ENCODE measurements around the gene PADI2. TPM values are rescaled to one million over a fixed set of nuclear protein-coding genes. Genes with fewer than 3 reads are reported as not detected.

Gene PADI2
- total RNA-seq, 1 donor from 2014 or later = 0.49 TPM

GRCh38 chr1:17070163-17070525 lies 49.1 kb downstream of the PADI2 start:
- Mint-ChIP-seq H3K4me1 (no peaks in the 10 kb centered on the region), H3K9me3 (no peaks in the 10 kb centered on the region), H3K27ac (no peak overlapping the region), H3K27me3 (ENCODE audit: low read depth) (no peaks in the 10 kb centered on the region), H3K4me3 (no peak overlapping the region), H3K36me3 (no peaks in the 10 kb centered on the region)
- no peak for TF ChIP-seq CTCF (IDR thresholded peaks at IDR 0.05; ENCODE audit: unreplicated experiment)
- DNase-seq (ENCODE audit: low spot score in 2 of 2, unreplicated experiment in 2 of 2) = no peak

- H3K4me1 Mint-ChIP-seq = no peaks in the 10 kb centered on the region
- H3K27ac Mint-ChIP-seq = no peak overlapping the region
- DNase-seq (ENCODE audit: low spot score in 2 of 2, unreplicated experiment in 2 of 2) = no peak
- no peak for TF ChIP-seq CTCF (IDR thresholded peaks at IDR 0.05; ENCODE audit: unreplicated experiment)
- no peak overlapping the region for H3K4me3 Mint-ChIP-seq
- H3K36me3 Mint-ChIP-seq = no peaks in the 10 kb centered on the region
- no peaks in the 10 kb centered on the region for H3K27me3 Mint-ChIP-seq (ENCODE audit: low read depth)
- H3K9me3 Mint-ChIP-seq = no peaks in the 10 kb centered on the region
Measured at GRCh38 chr1:17069452-17070162, 49.6 kb downstream of the PADI2 start.

- H3K9me3 Mint-ChIP-seq = no peaks in the 10 kb centered on the region
- H3K36me3 Mint-ChIP-seq = no peaks in the 10 kb centered on the region
- H3K27ac Mint-ChIP-seq = no peak overlapping the region
- H3K4me1 Mint-ChIP-seq = no peaks in the 10 kb centered on the region
- no peak overlapping the region for H3K4me3 Mint-ChIP-seq
- no peak for DNase-seq (ENCODE audit: low spot score in 2 of 2, unreplicated experiment in 2 of 2)
- no peaks in the 10 kb centered on the region for H3K27me3 Mint-ChIP-seq (ENCODE audit: low read depth)
- TF ChIP-seq CTCF (IDR thresholded peaks at IDR 0.05; ENCODE audit: unreplicated experiment) = no peak
Measured at GRCh38 chr1:17068789-17069188, 50.5 kb downstream of the PADI2 start.

- no peaks in the 10 kb centered on the region for H3K36me3 Mint-ChIP-seq
- H3K27ac Mint-ChIP-seq = no peak overlapping the region
Measured at GRCh38 chr1:17067465-17068240, 51.6 kb downstream of the PADI2 start.

DNA sequence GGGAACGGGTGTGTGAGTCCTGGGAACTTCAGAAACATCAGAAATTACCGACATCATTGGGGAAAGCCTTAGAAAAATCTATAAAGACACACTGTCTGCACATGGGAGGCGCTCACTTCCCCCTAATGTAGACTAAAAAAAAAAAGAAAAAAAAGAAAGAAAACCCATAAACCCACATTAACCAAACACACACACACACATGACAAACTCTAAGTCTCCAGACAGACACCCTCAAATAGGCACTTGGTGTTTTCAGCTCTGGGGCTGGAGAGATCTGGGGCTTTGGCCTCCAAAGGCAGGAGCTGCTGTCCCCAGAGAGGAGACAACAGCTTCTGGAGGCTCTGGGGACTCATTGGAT lies 52.2 kb downstream of the PADI2 start:
- H3K27ac Mint-ChIP-seq = no peak overlapping the region
- no peaks in the 10 kb centered on the region for H3K9me3 Mint-ChIP-seq
- TF ChIP-seq CTCF (IDR thresholded peaks at IDR 0.05; ENCODE audit: unreplicated experiment) = no peak
- H3K4me1 Mint-ChIP-seq = no peaks in the 10 kb centered on the region
- DNase-seq (ENCODE audit: low spot score in 2 of 2, unreplicated experiment in 2 of 2) = no peak
- no peaks in the 10 kb centered on the region for H3K36me3 Mint-ChIP-seq
- no peaks in the 10 kb centered on the region for H3K27me3 Mint-ChIP-seq (ENCODE audit: low read depth)
- no peak overlapping the region for H3K4me3 Mint-ChIP-seq

More at GRCh38 chr1:17067465-17068240, 51.6 kb downstream of the PADI2 start:
- H3K27me3 Mint-ChIP-seq (ENCODE audit: low read depth) = no peaks in the 10 kb centered on the region
- H3K9me3 Mint-ChIP-seq = no peaks in the 10 kb centered on the region
- H3K4me3 Mint-ChIP-seq = no peak overlapping the region
- no peaks in the 10 kb centered on the region for H3K4me1 Mint-ChIP-seq
- no peak for DNase-seq (ENCODE audit: low spot score in 2 of 2, unreplicated experiment in 2 of 2)
- TF ChIP-seq CTCF (IDR thresholded peaks at IDR 0.05; ENCODE audit: unreplicated experiment) = no peak

Data from mesothelial cell of epicardium (in vitro differentiated cells).